ENCODE results near the gene SUCO.
A peak's percentile ranks its signal among the peaks of the same experiment; 100 is the strongest.

Gene SUCO

GRCh38 chr1:172515927-172516326 lies 17.0 kb upstream of the SUCO start:
- no peak overlapping the region for H3K27ac ChIP-seq (ENCODE audit: low read depth, low read length)
- no peaks in the 10 kb centered on the region for H3K9me3 ChIP-seq (ENCODE audit: control insufficient read depth, insufficient read depth, low read depth, low read length)
- no peaks in the 10 kb centered on the region for H3K36me3 ChIP-seq (ENCODE audit: control insufficient read depth, insufficient read depth, low read length)
- H3K27me3 ChIP-seq (ENCODE audit: control insufficient read depth, insufficient read depth, low read length): no peaks in the 10 kb centered on the region
- H3K9ac ChIP-seq (ENCODE audit: low read length): no peak overlapping the region
- no peaks in the 10 kb centered on the region for H3K4me1 ChIP-seq (ENCODE audit: control insufficient read depth, insufficient read depth, low read length)
- H3K4me3 ChIP-seq (ENCODE audit: low read depth, low read length): no peak overlapping the region

GRCh38 chr1:172517081-172517480 lies 15.9 kb upstream of the SUCO start:
- Histone ChIP-seq H3K4me1 (ENCODE audit: control insufficient read depth, insufficient read depth, low read length) (no peaks in the 10 kb centered on the region), H3K36me3 (ENCODE audit: control insufficient read depth, insufficient read depth, low read length) (no peaks in the 10 kb centered on the region), H3K4me3 (ENCODE audit: low read depth, low read length) (no peak overlapping the region), H3K9me3 (ENCODE audit: control insufficient read depth, insufficient read depth, low read depth, low read length) (no peaks in the 10 kb centered on the region), H3K27me3 (ENCODE audit: control insufficient read depth, insufficient read depth, low read length) (no peaks in the 10 kb centered on the region), H3K9ac (ENCODE audit: low read length) (no peak overlapping the region), H3K27ac (ENCODE audit: low read depth, low read length) (no peak overlapping the region)

- H3K9me3 ChIP-seq (ENCODE audit: control insufficient read depth, insufficient read depth, low read depth, low read length): no peaks in the 10 kb centered on the region
- H3K4me1 ChIP-seq (ENCODE audit: control insufficient read depth, insufficient read depth, low read length): no peaks in the 10 kb centered on the region
- H3K27ac ChIP-seq (ENCODE audit: low read depth, low read length): no peak overlapping the region
- H3K4me3 ChIP-seq (ENCODE audit: low read depth, low read length): no peak overlapping the region
- no peaks in the 10 kb centered on the region for H3K36me3 ChIP-seq (ENCODE audit: control insufficient read depth, insufficient read depth, low read length)
- H3K27me3 ChIP-seq (ENCODE audit: control insufficient read depth, insufficient read depth, low read length): no peaks in the 10 kb centered on the region
- H3K9ac ChIP-seq (ENCODE audit: low read length): no peak overlapping the region
Measured at GRCh38 chr1:172517545-172517944, 15.4 kb upstream of the SUCO start.

- Histone ChIP-seq H3K4me3 (ENCODE audit: low read depth, low read length) (no peak overlapping the region), H3K27me3 (ENCODE audit: control insufficient read depth, insufficient read depth, low read length) (no peaks in the 10 kb centered on the region), H3K36me3 (ENCODE audit: control insufficient read depth, insufficient read depth, low read length) (no peaks in the 10 kb centered on the region), H3K9me3 (ENCODE audit: control insufficient read depth, insufficient read depth, low read depth, low read length) (no peaks in the 10 kb centered on the region), H3K27ac (ENCODE audit: low read depth, low read length) (no peak overlapping the region), H3K4me1 (ENCODE audit: control insufficient read depth, insufficient read depth, low read length) (peaks cover 6% of the 10 kb centered on the region; the same call in 1 of the 2 replicates), H3K9ac (ENCODE audit: low read length) (no peak overlapping the region)
Measured at GRCh38 chr1:172529304-172529703, 3.6 kb upstream of the SUCO start.

- no peak overlapping the region for H3K27ac ChIP-seq (ENCODE audit: low read depth, low read length)
- H3K4me1 ChIP-seq (ENCODE audit: control insufficient read depth, insufficient read depth, low read length): peaks cover 7% of the 10 kb centered on the region; the same call in 1 of the 2 replicates
- no peak overlapping the region for H3K9ac ChIP-seq (ENCODE audit: low read length)
- H3K9me3 ChIP-seq (ENCODE audit: control insufficient read depth, insufficient read depth, low read depth, low read length): no peaks in the 10 kb centered on the region
- H3K27me3 ChIP-seq (ENCODE audit: control insufficient read depth, insufficient read depth, low read length): no peaks in the 10 kb centered on the region
- H3K36me3 ChIP-seq (ENCODE audit: control insufficient read depth, insufficient read depth, low read length): no peaks in the 10 kb centered on the region
- no peak overlapping the region for H3K4me3 ChIP-seq (ENCODE audit: low read depth, low read length)
Measured at GRCh38 chr1:172530000-172530399, 3.0 kb upstream of the SUCO start.

GRCh38 chr1:172531412-172532182 lies 1.4 kb upstream of the SUCO start:
- peak overlapping the region; percentile 86 for H3K4me3 ChIP-seq (ENCODE audit: low read depth, low read length)
- no peaks in the 10 kb centered on the region for H3K9me3 ChIP-seq (ENCODE audit: control insufficient read depth, insufficient read depth, low read depth, low read length)
- no peaks in the 10 kb centered on the region for H3K27me3 ChIP-seq (ENCODE audit: control insufficient read depth, insufficient read depth, low read length)
- peaks cover 22% of the 10 kb centered on the region for H3K4me1 ChIP-seq (ENCODE audit: control insufficient read depth, insufficient read depth, low read length)
- peak overlapping the region; percentile 80 for H3K9ac ChIP-seq (ENCODE audit: low read length)
- peak overlapping the region; percentile 59; the same call in 1 of the 2 replicates for H3K27ac ChIP-seq (ENCODE audit: low read depth, low read length)
- H3K36me3 ChIP-seq (ENCODE audit: control insufficient read depth, insufficient read depth, low read length): no peaks in the 10 kb centered on the region

- Histone ChIP-seq H3K27ac (ENCODE audit: low read depth, low read length) (peak overlapping the region; percentile 59), H3K4me1 (ENCODE audit: control insufficient read depth, insufficient read depth, low read length) (peaks cover 29% of the 10 kb centered on the region), H3K27me3 (ENCODE audit: control insufficient read depth, insufficient read depth, low read length) (no peaks in the 10 kb centered on the region), H3K36me3 (ENCODE audit: control insufficient read depth, insufficient read depth, low read length) (no peaks in the 10 kb centered on the region), H3K4me3 (ENCODE audit: low read depth, low read length) (peak overlapping the region; percentile 86), H3K9me3 (ENCODE audit: control insufficient read depth, insufficient read depth, low read depth, low read length) (no peaks in the 10 kb centered on the region), H3K9ac (ENCODE audit: low read length) (peak overlapping the region; percentile 80)
Measured at GRCh38 chr1:172532183-172532699, 709 bp upstream of the SUCO start.

GRCh38 chr1:172533513-172534151 lies 682 bp downstream of the SUCO start:
- Histone ChIP-seq H3K9me3 (ENCODE audit: control insufficient read depth, insufficient read depth, low read depth, low read length) (no peaks in the 10 kb centered on the region), H3K36me3 (ENCODE audit: control insufficient read depth, insufficient read depth, low read length) (no peaks in the 10 kb centered on the region), H3K27me3 (ENCODE audit: control insufficient read depth, insufficient read depth, low read length) (no peaks in the 10 kb centered on the region), H3K4me1 (ENCODE audit: control insufficient read depth, insufficient read depth, low read length) (peaks cover 43% of the 10 kb centered on the region), H3K9ac (ENCODE audit: low read length) (peak overlapping the region; percentile 93), H3K27ac (ENCODE audit: low read depth, low read length) (peak overlapping the region; percentile 90), H3K4me3 (ENCODE audit: low read depth, low read length) (peak overlapping the region; percentile 86)

GRCh38 chr1:172536256-172536655 lies 3.3 kb downstream of the SUCO start:
- Histone ChIP-seq H3K9me3 (ENCODE audit: control insufficient read depth, insufficient read depth, low read depth, low read length) (no peaks in the 10 kb centered on the region), H3K36me3 (ENCODE audit: control insufficient read depth, insufficient read depth, low read length) (no peaks in the 10 kb centered on the region), H3K27me3 (ENCODE audit: control insufficient read depth, insufficient read depth, low read length) (no peaks in the 10 kb centered on the region), H3K4me1 (ENCODE audit: control insufficient read depth, insufficient read depth, low read length) (peaks cover 62% of the 10 kb centered on the region), H3K27ac (ENCODE audit: low read depth, low read length) (no peak overlapping the region), H3K4me3 (ENCODE audit: low read depth, low read length) (peak overlapping the region; percentile 86; the same call in 1 of the 2 replicates), H3K9ac (ENCODE audit: low read length) (no peak overlapping the region)

- Histone ChIP-seq H3K9ac (ENCODE audit: low read length) (peak overlapping the region; percentile 40), H3K27me3 (ENCODE audit: control insufficient read depth, insufficient read depth, low read length) (no peaks in the 10 kb centered on the region), H3K36me3 (ENCODE audit: control insufficient read depth, insufficient read depth, low read length) (no peaks in the 10 kb centered on the region), H3K4me1 (ENCODE audit: control insufficient read depth, insufficient read depth, low read length) (peaks cover 64% of the 10 kb centered on the region), H3K4me3 (ENCODE audit: low read depth, low read length) (peak overlapping the region; percentile 43), H3K9me3 (ENCODE audit: control insufficient read depth, insufficient read depth, low read depth, low read length) (no peaks in the 10 kb centered on the region), H3K27ac (ENCODE audit: low read depth, low read length) (peak overlapping the region; percentile 74)
Measured at GRCh38 chr1:172537366-172537765, 4.4 kb downstream of the SUCO start.

- Histone ChIP-seq H3K36me3 (ENCODE audit: control insufficient read depth, insufficient read depth, low read length) (no peaks in the 10 kb centered on the region), H3K4me1 (ENCODE audit: control insufficient read depth, insufficient read depth, low read length) (peaks cover 70% of the 10 kb centered on the region), H3K4me3 (ENCODE audit: low read depth, low read length) (peak overlapping the region; percentile 43), H3K27ac (ENCODE audit: low read depth, low read length) (peak overlapping the region; percentile 74), H3K9ac (ENCODE audit: low read length) (peak overlapping the region; percentile 40), H3K27me3 (ENCODE audit: control insufficient read depth, insufficient read depth, low read length) (no peaks in the 10 kb centered on the region), H3K9me3 (ENCODE audit: control insufficient read depth, insufficient read depth, low read depth, low read length) (no peaks in the 10 kb centered on the region)
Measured at GRCh38 chr1:172537827-172538391, 5.0 kb downstream of the SUCO start.

Measured in HUES6 (cell line).